ENCODE data around the gene NXPH1. TPM values are rescaled to one million over a fixed set of nuclear protein-coding genes. Genes with fewer than 3 reads are reported as not detected.

NXPH1 gene
- total and polyA plus RNA-seq, 9 of the 15 experiments (the other 6 are each of a cell fraction or from before 2014, with no cell fraction given): 0.16 TPM; not detected in 8

- Histone ChIP-seq H4K20me1 (replicated peaks; ENCODE audit: control insufficient read depth, insufficient read depth, low read length) (no peaks in the 10 kb centered on the region), H3K9me3 (replicated peaks; ENCODE audit: control insufficient read depth, insufficient read depth, low read depth, low read length) (no peaks in the 10 kb centered on the region), H3K79me2 (ENCODE audit: control insufficient read depth, insufficient read depth, low read length) (no peaks in the 10 kb centered on the region), H3K9me1 (ENCODE audit: control insufficient read depth, insufficient read depth, low read length) (no peaks in the 10 kb centered on the region), H3K27me3 (ENCODE audit: control insufficient read depth in 2 of 2, insufficient read depth in 2 of 2, low read length in 2 of 2) (no peaks in the 10 kb centered on the region), H3K36me3 (ENCODE audit: control insufficient read depth, insufficient read depth, low read length) (no peaks in the 10 kb centered on the region), H3K27ac (ENCODE audit: extremely low read depth, low read depth, low read length) (no peak overlapping the region), H3K4me2 (ENCODE audit: insufficient read depth, low read length) (no peak overlapping the region), H2AFZ (ENCODE audit: low read depth, low read length) (no peak overlapping the region), H3K4me1 (replicated peaks in 1 of 2; ENCODE audit: control insufficient read depth in 2 of 2, insufficient read depth in 2 of 2, low read length in 2 of 2) (no peaks in the 10 kb centered on the region), H3K4me3 (no peak overlapping the region), H3K9ac (ENCODE audit: insufficient read depth in 1 of 2, low read depth in 2 of 2, low read length in 2 of 2) (no peak overlapping the region)
- ChIA-PET POLR2A (no interaction called here), CTCF (ENCODE audit: low intra/inter-chr PET ratio) (no interaction called here)
- TF ChIP-seq NFE2L1 (tag; IDR thresholded peaks at IDR 0.05; ENCODE audit: borderline replicate concordance, low read depth): no peak
- TF ChIP-seq WHSC1 (IDR thresholded peaks at IDR 0.05; ENCODE audit: low read length): no peak
- FAIRE-seq (no peak), DNase-seq (ENCODE audit: extremely low read depth in 1 of 4, low spot score in 3 of 4) (no peak), ATAC-seq (no peak)
- intact Hi-C loops (cut with micrococcal nuclease) (no loop called here), in situ Hi-C loops (cut with MboI) (no loop called here)
- BruUV-seq (replicated peaks): no TSS peak
- WGBS (ENCODE audit: insufficient coverage, low coverage, missing lambda C conversion rate): 3% methylated on average over 2 of the region's 2 CpGs
Measured at GRCh38 chr7:8507566-8507965, 74.2 kb downstream of the NXPH1 start.

GRCh38 chr7:8509621-8510020 lies 76.2 kb downstream of the NXPH1 start:
- no peaks in the 10 kb centered on the region for H3K79me2 ChIP-seq (ENCODE audit: control insufficient read depth, insufficient read depth, low read length)
- no TSS peak for BruUV-seq (replicated peaks)
- H3K9me3 ChIP-seq (replicated peaks; ENCODE audit: control insufficient read depth, insufficient read depth, low read depth, low read length): no peaks in the 10 kb centered on the region
- in situ Hi-C loops (cut with MboI): no loop called here
- no peak overlapping the region for H3K4me2 ChIP-seq (ENCODE audit: insufficient read depth, low read length)
- POLR2A ChIA-PET: no interaction called here
- WGBS (ENCODE audit: insufficient coverage, low coverage, missing lambda C conversion rate): 0% methylated on average over 1 of the region's 1 CpG
- no peaks in the 10 kb centered on the region for H3K27me3 ChIP-seq (ENCODE audit: control insufficient read depth in 2 of 2, insufficient read depth in 2 of 2, low read length in 2 of 2)
- H3K27ac ChIP-seq (ENCODE audit: extremely low read depth, low read depth, low read length): no peak overlapping the region
- H3K9ac ChIP-seq (ENCODE audit: insufficient read depth in 1 of 2, low read depth in 2 of 2, low read length in 2 of 2): no peak overlapping the region
- H3K4me1 ChIP-seq (replicated peaks in 1 of 2; ENCODE audit: control insufficient read depth in 2 of 2, insufficient read depth in 2 of 2, low read length in 2 of 2): no peaks in the 10 kb centered on the region
- H3K9me1 ChIP-seq (ENCODE audit: control insufficient read depth, insufficient read depth, low read length): no peaks in the 10 kb centered on the region
- intact Hi-C loops (cut with micrococcal nuclease): no loop called here
- ATAC-seq (no peak), DNase-seq (ENCODE audit: extremely low read depth in 1 of 4, low spot score in 3 of 4) (no peak), FAIRE-seq (no peak)
- H3K4me3 ChIP-seq: no peak overlapping the region
- no peaks in the 10 kb centered on the region for H4K20me1 ChIP-seq (replicated peaks; ENCODE audit: control insufficient read depth, insufficient read depth, low read length)
- H2AFZ ChIP-seq (ENCODE audit: low read depth, low read length): no peak overlapping the region
- CTCF ChIA-PET (ENCODE audit: low intra/inter-chr PET ratio): no interaction called here
- no peaks in the 10 kb centered on the region for H3K36me3 ChIP-seq (ENCODE audit: control insufficient read depth, insufficient read depth, low read length)
- TF ChIP-seq CREM (IDR thresholded peaks at IDR 0.05; ENCODE audit: low read depth): no peak
- no peak for TF ChIP-seq NR3C1 (CRISPR knock-in tag; IDR thresholded peaks at IDR 0.05)
- no peak for TF ChIP-seq MEF2D (tag; conservative IDR thresholded peaks at IDR 0.05; ENCODE audit: low read depth)
- no peak for TF ChIP-seq CREB1 (IDR thresholded peaks at IDR 0.05)
- TF ChIP-seq CREB1 (CRISPR knock-in tag; IDR thresholded peaks at IDR 0.05): no peak
- no peak for TF ChIP-seq GMEB1 (CRISPR knock-in tag; IDR thresholded peaks at IDR 0.05)
- TF ChIP-seq TCFL5 (CRISPR knock-in tag; conservative IDR thresholded peaks at IDR 0.05): no peak
- TF ChIP-seq FOXK1 (CRISPR knock-in tag; IDR thresholded peaks at IDR 0.05; ENCODE audit: borderline replicate concordance): no peak
- no peak for TF ChIP-seq MAFG (tag; conservative IDR thresholded peaks at IDR 0.05)
- TF ChIP-seq RCOR1 (IDR thresholded peaks at IDR 0.05; ENCODE audit: borderline replicate concordance in 1 of 2, low read depth in 2 of 2, low read length in 2 of 2): no peak
- no peak for TF ChIP-seq PTTG1 (tag; IDR thresholded peaks at IDR 0.05; ENCODE audit: low read depth)
- no peak for TF ChIP-seq SNRNP70 (optimal IDR thresholded peaks at IDR 0.05; ENCODE audit: low read depth, low read length)
- TF ChIP-seq ATF7 (IDR thresholded peaks at IDR 0.05): no peak
- no peak for TF ChIP-seq ASH1L (IDR thresholded peaks at IDR 0.05; ENCODE audit: borderline replicate concordance, low read depth, partially characterized antibody)
